Neural progenitor cell (in vitro differentiated cells): ENCODE results near the gene PDE1C. TPM values are rescaled to one million over a fixed set of nuclear protein-coding genes. Genes with fewer than 3 reads are reported as not detected.

ENCODE experiments used
- DNase-seq: peaks from one replicate; pipeline ENCODE4 v3.0.0-alpha.2; 2016; ENCODE audit warnings: low spot score
- H2AFZ ChIP-seq: fragments of 200-600 bp; sonication (generic); replicated peaks from 2 replicates; pipeline ENCODE4 v1.6.1; 2016; ENCODE audit warnings: antibody characterized with exemption
- H3F3A ChIP-seq: fragments of 200-600 bp; sonication (generic); 2 replicates; pipeline ENCODE4 v1.6.1; 2016; ENCODE audit warnings: antibody characterized with exemption, low read depth
- H3K27ac ChIP-seq: fragments of 200-600 bp; sonication (generic); 2 replicates; pipeline ENCODE4 v1.5.1; 2016; ENCODE audit warnings: mild to moderate bottlenecking
- H3K27me3 ChIP-seq: fragments of 200-600 bp; sonication (generic); 2 replicates; pipeline ENCODE4 v1.6.1; 2016; ENCODE audit warnings: mild to moderate bottlenecking, moderate library complexity
- H3K36me3 ChIP-seq: fragments of 200-600 bp; sonication (generic); 2 replicates; pipeline ENCODE4 v1.5.1; 2016
- H3K4me1 ChIP-seq: fragments of 200-600 bp; sonication (generic); 2 replicates; pipeline ENCODE4 v1.6.1; 2016; ENCODE audit warnings: mixed run types
- H3K4me2 ChIP-seq: fragments of 200-600 bp; sonication (generic); 2 replicates; pipeline ENCODE4 v1.6.1; 2016
- H3K4me3 ChIP-seq: fragments of 200-600 bp; sonication (generic); 2 replicates; pipeline ENCODE4 v1.5.1; 2016
- H3K79me2 ChIP-seq: fragments of 200-600 bp; sonication (generic); 2 replicates; pipeline ENCODE4 v1.6.1; 2016; ENCODE audit warnings: low read depth
- H3K9ac ChIP-seq: fragments of 200-600 bp; sonication (generic); 2 replicates; pipeline ENCODE4 v1.6.1; 2016
- H3K9me3 ChIP-seq: fragments of 200-600 bp; sonication (generic); 2 replicates; pipeline ENCODE4 v1.5.1; 2016; ENCODE audit warnings: low read depth
- H4K20me1 ChIP-seq: fragments of 200-600 bp; sonication (generic); 2 replicates; pipeline ENCODE4 v1.6.1; 2016; ENCODE audit warnings: low read depth
- H3K27ac Mint-ChIP-seq: 3 replicates; pipeline ENCODE4 v1.8.0; 2021; ENCODE audit warnings: mixed read lengths
- H3K27me3 Mint-ChIP-seq: 2 replicates; pipeline ENCODE4 v1.8.0; 2022; ENCODE audit warnings: low read depth, mild to moderate bottlenecking, inconsistent platforms, moderate library complexity, mixed read lengths; ENCODE audit not compliant: insufficient read depth
- H3K36me3 Mint-ChIP-seq: 3 replicates; pipeline ENCODE4 v1.8.0; 2021; ENCODE audit warnings: mixed read lengths
- H3K4me1 Mint-ChIP-seq: 3 replicates; pipeline ENCODE4 v1.8.0; 2021; ENCODE audit warnings: mixed read lengths
- H3K4me3 Mint-ChIP-seq: 3 replicates; pipeline ENCODE4 v1.8.0; 2021; ENCODE audit warnings: mild to moderate bottlenecking, moderate library complexity, mixed read lengths
- H3K9me3 Mint-ChIP-seq: 3 replicates; pipeline ENCODE4 v1.8.0; 2020; ENCODE audit warnings: mixed read lengths
- CTCF ChIP-seq: fragments of 200-600 bp; sonication (generic); IDR thresholded peaks from 2 replicates; pipeline ENCODE4 v1.5.1; 2017; ENCODE audit warnings: antibody characterized with exemption, mild to moderate bottlenecking
- EZH2 ChIP-seq: fragments of 200-600 bp; sonication (generic); IDR thresholded peaks from 2 replicates; pipeline ENCODE4 v1.6.1; 2017; ENCODE audit warnings: antibody characterized with exemption, mild to moderate bottlenecking, moderate library complexity
- EZH2phosphoT487 ChIP-seq: fragments of 200-600 bp; sonication (generic); IDR thresholded peaks from 2 replicates; pipeline ENCODE4 v1.6.1; 2017; ENCODE audit warnings: antibody characterized with exemption
- total RNA-seq: library from RNA; depleted of rRNA; stranded (reverse); fragments of >200 nt; gene quantifications from 2 replicates; pipeline ENCODE4 v1.2.3, GENCODE V29; 2015; ENCODE audit warnings: low replicate concordance

The PDE1C gene
- total RNA-seq, 1 donor from 2014 or later, result 0.54 TPM

- Histone ChIP-seq H3K4me1 (no peaks in the 10 kb centered on the region), H3K9ac (no peak overlapping the region), H3K36me3 (no peaks in the 10 kb centered on the region), H2AFZ (peak overlapping the region; percentile 71), H3F3A (no peaks in the 10 kb centered on the region), H3K4me3 (no peak overlapping the region), H4K20me1 (no peaks in the 10 kb centered on the region), H3K4me2 (no peak overlapping the region), H3K27me3 (peaks cover 2% of the 10 kb centered on the region), H3K9me3 (no peaks in the 10 kb centered on the region), H3K79me2 (no peaks in the 10 kb centered on the region), H3K27ac (no peak overlapping the region)
- peaks cover 2% of the 10 kb centered on the region for H3K9me3 Mint-ChIP-seq
- peaks cover 2% of the 10 kb centered on the region for H3K27me3 Mint-ChIP-seq
- TF ChIP-seq CTCF, result peak; percentile 91
- no peak for TF ChIP-seq EZH2phosphoT487
- TF ChIP-seq EZH2, result no peak
- peaks cover 5% of the 10 kb centered on the region for H3K4me1 Mint-ChIP-seq
- no peak overlapping the region for H3K4me3 Mint-ChIP-seq
- H3K27ac Mint-ChIP-seq, result peak overlapping the region; percentile 69
- DNase-seq, result peak; percentile 80
- H3K36me3 Mint-ChIP-seq, result no peaks in the 10 kb centered on the region
Observed at GRCh38 chr7:31735991-31736982, 333.9 kb downstream of the PDE1C start.

DNA sequence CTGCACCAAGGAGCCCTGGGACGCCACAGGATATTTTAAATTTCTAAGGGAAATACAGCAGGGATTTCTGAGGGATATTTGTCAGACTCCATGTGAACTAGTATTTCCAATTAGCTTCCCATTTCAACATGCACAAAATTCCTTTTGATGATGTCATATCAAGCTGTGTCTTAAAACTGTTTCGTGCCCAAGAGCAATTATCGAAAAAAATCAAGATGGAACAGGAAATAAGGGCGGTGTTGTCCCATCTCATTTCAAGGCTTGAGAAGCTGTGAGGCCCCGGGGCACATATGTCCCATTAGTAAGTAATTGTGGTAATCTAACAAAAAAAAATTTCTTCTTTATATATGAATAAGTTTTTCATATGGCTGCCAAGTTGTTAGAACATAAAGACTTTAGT, 335.8 kb downstream of the PDE1C start:
- no peak overlapping the region for H3K9ac ChIP-seq
- H3K4me1 Mint-ChIP-seq, result peaks cover 5% of the 10 kb centered on the region
- H3K27me3 Mint-ChIP-seq, result peaks cover 2% of the 10 kb centered on the region
- no peak for TF ChIP-seq EZH2
- no peak for TF ChIP-seq EZH2phosphoT487
- no peak for TF ChIP-seq CTCF
- no peak overlapping the region for H3K27ac Mint-ChIP-seq
- H3F3A ChIP-seq, result no peaks in the 10 kb centered on the region
- no peaks in the 10 kb centered on the region for H3K27me3 ChIP-seq
- no peaks in the 10 kb centered on the region for H3K36me3 ChIP-seq
- no peak overlapping the region for H2AFZ ChIP-seq
- H3K4me1 ChIP-seq, result no peaks in the 10 kb centered on the region
- no peak overlapping the region for H3K4me3 ChIP-seq
- no peak for DNase-seq
- no peak overlapping the region for H3K4me3 Mint-ChIP-seq
- H3K4me2 ChIP-seq, result no peak overlapping the region
- H3K36me3 Mint-ChIP-seq, result no peaks in the 10 kb centered on the region
- no peaks in the 10 kb centered on the region for H3K79me2 ChIP-seq
- H3K9me3 Mint-ChIP-seq, result peaks cover 7% of the 10 kb centered on the region
- no peaks in the 10 kb centered on the region for H3K9me3 ChIP-seq
- H4K20me1 ChIP-seq, result no peaks in the 10 kb centered on the region
- H3K27ac ChIP-seq, result no peak overlapping the region

DNA sequence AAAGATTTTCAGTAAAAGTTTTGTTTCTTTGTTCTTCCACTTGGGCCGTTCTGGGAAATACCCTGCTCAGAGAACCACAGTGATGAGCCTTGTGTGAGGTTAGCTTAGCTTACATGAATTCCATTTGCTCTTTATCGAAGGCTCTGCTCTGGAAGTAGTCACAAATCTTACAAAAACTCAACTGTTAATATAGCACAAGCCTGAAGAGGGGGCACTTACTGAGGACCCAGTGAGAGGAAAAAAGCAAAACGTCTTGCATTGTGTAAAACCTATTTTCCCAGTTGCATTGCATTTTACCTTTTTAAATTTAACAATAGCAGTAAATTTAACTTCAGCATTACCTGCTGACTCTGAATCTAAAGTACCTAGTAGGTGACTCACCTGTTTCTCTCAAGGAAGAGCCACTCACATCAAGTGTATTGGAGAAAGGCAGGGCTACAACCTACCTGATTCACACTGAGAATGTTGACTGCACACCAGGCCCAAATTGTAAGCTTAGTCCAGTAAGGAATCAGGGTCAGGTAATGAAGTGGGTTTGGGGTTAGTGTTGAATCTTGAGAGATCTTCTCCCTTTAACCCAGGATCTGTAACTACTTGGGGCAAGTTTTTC, 340.9 kb downstream of the PDE1C start:
- Histone ChIP-seq H3K36me3 (no peaks in the 10 kb centered on the region), H3K9me3 (no peaks in the 10 kb centered on the region), H3K79me2 (no peaks in the 10 kb centered on the region), H3K4me3 (no peak overlapping the region), H3F3A (no peaks in the 10 kb centered on the region), H4K20me1 (no peaks in the 10 kb centered on the region), H3K27me3 (no peaks in the 10 kb centered on the region), H3K27ac (no peak overlapping the region), H2AFZ (peak overlapping the region; percentile 50), H3K4me2 (no peak overlapping the region), H3K9ac (no peak overlapping the region), H3K4me1 (no peaks in the 10 kb centered on the region)
- Mint-ChIP-seq H3K36me3 (no peaks in the 10 kb centered on the region), H3K4me1 (no peaks in the 10 kb centered on the region), H3K4me3 (no peak overlapping the region), H3K9me3 (peaks cover 8% of the 10 kb centered on the region), H3K27me3 (peaks cover 3% of the 10 kb centered on the region), H3K27ac (no peak overlapping the region)
- peak; percentile 16 for DNase-seq
- TF ChIP-seq CTCF (peak; percentile 56), EZH2 (no peak)
